Hematopoietic multipotent progenitor cell treated with erythropoietin and hydrocortisone succinate and interleukin-3 and kit ligand, for 17 days (in vitro differentiated cells): ENCODE data around the gene APEH.
"Not testable (repeated sequence)": the region's sequence is repeated elsewhere in the genome, so short reads cannot be mapped to it uniquely, and the experiment has no call there.

Source experiments
- DNase-seq: peaks from one replicate; pipeline ENCODE4 v3.0.0-alpha.2; 2015; ENCODE audit warnings: low spot score

Gene APEH

GRCh38 chr3:49690856-49691255, 16.7 kb downstream of the APEH start:
- DNase-seq: not testable (repeated sequence)

GRCh38 chr3:49691481-49691880, 17.3 kb downstream of the APEH start:
- not testable (repeated sequence) for DNase-seq

- DNase-seq: not testable (repeated sequence)
Measured at GRCh38 chr3:49694409-49695070, 20.4 kb downstream of the APEH start.

- DNase-seq: not testable (repeated sequence)
Measured at GRCh38 chr3:49695350-49696015, 21.3 kb downstream of the APEH start.

DNA sequence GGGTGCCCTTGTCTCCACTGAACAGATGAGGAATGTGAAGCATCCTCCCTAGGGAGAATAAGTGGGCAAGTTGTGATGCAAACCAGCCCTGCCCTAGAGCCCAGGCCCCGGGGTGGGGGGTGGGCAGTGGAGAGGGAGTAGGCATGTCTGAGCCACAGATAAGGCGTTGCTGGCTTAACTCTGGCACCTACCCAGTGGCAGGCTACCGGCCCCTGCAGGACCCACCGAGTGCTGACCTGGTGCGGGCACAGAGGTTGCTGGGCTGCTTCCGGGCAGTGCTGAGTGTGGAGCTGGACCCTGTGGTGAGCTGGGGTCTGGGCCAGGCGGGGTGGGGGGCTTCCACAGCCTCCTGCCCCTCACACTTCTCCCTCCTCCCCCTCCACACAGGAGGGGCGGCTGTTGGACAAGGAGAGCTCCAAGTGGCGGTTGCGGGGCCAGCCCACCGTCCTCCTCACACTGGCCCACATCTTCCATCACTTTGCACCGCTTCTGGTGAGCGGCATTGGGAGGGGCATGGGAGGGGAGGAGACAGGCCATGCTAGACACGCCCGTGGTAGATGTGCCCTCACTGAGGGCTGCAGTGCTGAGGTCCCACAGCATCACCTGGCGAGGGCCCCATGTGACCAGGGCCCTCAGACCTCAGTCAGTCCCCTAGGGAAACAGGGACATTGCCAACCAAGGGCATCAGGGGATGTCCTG, 25.3 kb downstream of the APEH start:
- peak; percentile 31 for DNase-seq

DNA sequence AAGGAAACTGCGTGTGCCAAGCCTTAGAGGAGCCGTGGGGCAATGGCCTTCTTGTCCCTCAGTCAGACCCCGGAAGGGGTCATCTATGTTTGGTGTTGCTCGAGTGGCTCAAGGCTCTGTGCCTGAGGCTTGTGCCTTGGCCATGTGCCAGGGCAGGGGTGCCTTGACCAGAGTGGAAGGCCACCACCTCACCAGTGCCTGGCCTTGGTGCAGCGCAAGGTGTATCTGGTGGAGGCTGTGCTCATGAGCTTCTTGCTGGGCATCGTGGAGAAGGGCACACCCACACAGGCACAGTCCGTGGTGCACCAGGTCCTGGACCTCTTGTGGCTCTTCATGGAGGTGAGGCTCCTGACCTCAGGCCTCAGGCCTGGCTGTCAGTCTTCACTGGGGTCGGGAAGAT, 25.9 kb downstream of the APEH start:
- DNase-seq: no peak

- DNase-seq: no peak
Measured at GRCh38 chr3:49700453-49701128, 26.4 kb downstream of the APEH start.

GRCh38 chr3:49701388-49702077, 27.4 kb downstream of the APEH start:
- no peak for DNase-seq

GRCh38 chr3:49702672-49703071, 28.5 kb downstream of the APEH start:
- no peak for DNase-seq

DNA sequence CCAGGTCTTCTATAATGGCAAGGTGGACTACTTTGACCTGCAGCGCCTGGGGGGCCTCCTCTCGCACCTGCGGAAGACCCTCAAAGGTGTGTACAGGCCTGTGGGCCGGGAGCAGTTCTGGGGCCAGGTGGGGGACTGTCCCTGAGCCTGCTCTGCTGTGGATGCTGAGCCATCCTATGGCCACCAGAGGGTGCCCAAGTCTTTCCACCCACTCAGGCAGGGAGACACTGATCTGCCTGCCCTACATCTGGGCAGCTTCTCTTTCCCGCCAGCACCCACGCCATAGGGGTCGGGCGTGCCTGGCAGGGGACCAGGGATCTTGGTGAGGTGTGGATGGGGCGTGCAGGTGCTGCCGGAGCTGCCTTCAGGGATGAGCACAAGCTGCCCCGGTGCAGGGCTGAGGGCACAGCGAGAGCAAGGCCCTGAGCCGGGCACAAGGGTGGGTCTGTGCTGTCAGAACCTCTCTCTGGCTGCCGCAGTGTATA, 29.3 kb downstream of the APEH start:
- peak; percentile 81 for DNase-seq

DNA sequence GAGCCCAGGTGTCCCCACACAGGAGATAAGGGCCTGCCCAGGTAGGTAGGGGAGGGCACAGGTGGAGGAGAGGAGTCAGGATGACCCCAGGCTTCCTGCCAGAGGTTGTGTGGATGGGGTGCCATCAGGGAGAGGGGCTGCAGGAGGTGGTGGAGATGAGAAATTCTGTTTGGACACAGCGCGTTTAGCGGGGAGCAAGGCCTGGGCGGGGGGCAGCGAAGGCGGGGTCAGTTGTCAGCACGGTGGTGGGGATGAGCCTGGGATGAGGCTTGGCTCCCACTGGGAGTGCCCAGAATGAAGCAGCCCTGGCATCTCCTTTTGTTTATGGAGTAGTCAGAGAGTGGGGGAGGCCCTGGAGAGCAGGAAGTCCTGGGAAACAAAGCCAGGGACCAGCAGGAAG, 29.8 kb downstream of the APEH start:
- no peak for DNase-seq

GRCh38 chr3:49704629-49705028, 30.5 kb downstream of the APEH start:
- DNase-seq: no peak

GRCh38 chr3:49705390-49705960, 31.3 kb downstream of the APEH start:
- no peak for DNase-seq

- DNase-seq: no peak
Measured at GRCh38 chr3:49706456-49707112, 32.4 kb downstream of the APEH start.

DNA sequence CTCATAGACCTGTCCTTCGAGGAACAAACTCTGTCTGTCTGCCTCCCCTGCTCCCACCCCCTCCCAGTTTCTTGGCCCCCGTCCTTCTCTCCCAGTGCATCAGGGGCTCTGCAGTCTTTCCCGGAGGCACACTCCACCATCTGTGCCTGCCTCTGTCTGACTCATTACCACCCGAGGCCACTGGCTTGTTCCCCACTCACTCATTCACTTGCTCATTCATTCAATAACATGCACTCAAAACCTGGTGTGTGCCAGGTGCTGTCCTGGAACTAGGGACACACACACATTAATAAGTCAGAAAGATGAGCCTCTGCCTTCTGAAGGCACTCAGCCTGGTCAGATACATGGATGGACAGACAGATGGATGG, 32.9 kb downstream of the APEH start:
- DNase-seq: no peak

- DNase-seq: no peak
Measured at GRCh38 chr3:49709852-49710251, 35.7 kb downstream of the APEH start.

DNA sequence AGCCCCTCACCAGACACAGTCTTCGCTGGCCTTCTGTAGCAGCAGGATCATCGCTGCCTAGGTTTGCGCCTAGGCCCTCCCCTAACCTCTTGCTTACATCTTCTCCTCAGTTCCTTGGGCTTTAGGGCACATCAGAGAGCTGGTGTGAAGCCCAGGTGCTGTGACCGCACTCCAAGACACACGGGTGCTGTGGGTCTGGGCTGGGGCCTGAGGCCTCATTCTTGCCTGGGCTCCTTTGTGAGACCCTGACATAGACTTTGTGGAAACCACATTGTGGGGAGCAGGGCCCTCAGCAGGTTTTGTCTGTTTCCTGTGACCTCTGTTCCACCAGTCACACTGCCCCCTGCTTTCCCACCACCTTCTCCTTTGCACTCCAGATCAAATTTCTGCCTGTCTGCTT, 37.3 kb downstream of the APEH start:
- DNase-seq: no peak

- no peak for DNase-seq
Measured at GRCh38 chr3:49712166-49712565, 38.0 kb downstream of the APEH start.

DNA sequence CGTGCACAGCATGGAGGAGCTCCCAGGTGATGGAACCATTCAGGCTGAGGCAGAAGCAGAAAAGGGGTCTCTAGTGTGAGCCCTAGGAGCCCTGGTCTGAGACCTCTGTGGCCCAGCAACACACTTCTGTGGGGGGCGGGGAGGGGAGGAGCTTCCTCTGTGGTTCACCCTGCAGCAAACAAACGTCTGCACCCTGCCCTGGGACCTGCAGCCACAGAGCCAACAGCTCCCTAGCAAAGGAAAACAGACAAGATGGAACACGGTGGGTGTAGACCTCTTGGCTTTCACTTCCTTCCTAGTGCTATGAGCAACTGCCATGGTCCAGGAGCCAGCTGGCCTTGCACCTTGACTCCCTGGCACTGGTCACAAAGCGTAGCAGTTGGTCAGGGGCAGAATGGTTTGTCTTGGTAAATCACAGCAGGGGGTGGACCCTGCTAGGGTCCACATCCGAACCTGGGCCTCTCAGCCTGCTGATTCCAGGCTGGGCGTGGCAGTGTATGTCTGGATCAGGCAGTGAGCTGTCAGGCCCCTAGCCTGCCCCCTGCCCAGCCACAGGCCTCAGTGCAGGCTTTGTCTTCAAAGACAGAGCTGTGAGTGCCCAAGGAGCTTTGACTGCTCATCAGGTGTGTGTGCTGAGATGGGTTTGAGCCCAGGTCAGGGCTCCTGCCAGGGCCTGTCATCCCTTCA, 38.6 kb downstream of the APEH start:
- no peak for DNase-seq

DNA sequence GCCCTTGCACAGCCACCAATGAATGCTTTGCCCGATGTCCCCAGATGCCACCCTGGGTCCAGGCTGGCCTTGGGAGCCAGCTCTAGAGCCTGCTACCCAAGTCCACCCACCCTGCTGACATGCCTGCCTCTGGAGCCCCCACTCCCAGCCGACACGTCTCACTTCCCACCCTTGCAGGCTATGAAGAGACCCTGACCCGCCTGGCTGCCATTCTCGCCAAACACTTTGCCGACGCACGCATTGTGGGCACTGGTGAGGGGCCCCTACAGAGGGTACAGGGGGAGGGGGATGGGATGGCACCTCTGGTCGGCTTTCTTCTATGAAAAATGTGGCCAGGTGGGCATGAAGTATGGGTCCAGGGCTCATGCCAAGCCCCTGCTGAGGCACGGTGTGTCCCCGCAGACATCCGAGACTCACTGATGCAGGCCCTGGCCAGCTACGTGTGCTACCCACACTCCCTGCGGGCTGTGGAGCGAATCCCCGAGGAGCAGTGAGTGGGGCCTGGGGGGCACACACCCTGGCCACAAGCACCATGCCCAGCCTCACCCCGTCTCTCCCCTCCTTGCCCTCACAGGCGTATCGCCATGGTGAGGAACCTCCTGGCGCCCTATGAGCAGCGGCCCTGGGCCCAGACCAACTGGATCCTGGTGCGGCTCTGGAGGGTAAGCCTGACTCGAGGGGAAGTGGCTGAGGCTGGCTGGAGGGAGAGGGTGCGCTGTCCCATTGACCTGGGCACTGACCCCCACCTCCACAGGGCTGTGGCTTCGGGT, 39.4 kb downstream of the APEH start:
- no peak for DNase-seq
